Prostate gland (tissue), 2 donors: Measurements from ENCODE around the gene NR1I3.

Source experiments
- POLR2A ChIP-seq: fragments of 450-650 bp; IDR thresholded peaks from one replicate; pipeline ENCODE4 v1.6.1; 2016; ENCODE audit warnings: antibody characterized with exemption, mild to moderate bottlenecking
- POLR2AphosphoS5 ChIP-seq: sonication (generic); formaldehyde crosslinking; IDR thresholded peaks from one replicate; pipeline ENCODE4 v1.6.1; 2017; ENCODE audit warnings: antibody characterized with exemption
- TF ChIP-seq, protein P1 (sequence below), 4 experiments: fragments of 200-600 bp in 2 of 4; fragments of 450-650 bp in 2 of 4; sonication (generic) in 2 of 4; IDR thresholded peaks; 1 replicate in 3 of 4; 2 replicates in 1 of 4; pipeline ENCODE4 v1.5.1; 2016 to 2019; ENCODE audit warnings: antibody characterized with exemption in 4 of 4, mild to moderate bottlenecking in 2 of 4, moderate library complexity in 2 of 4

DNA sequence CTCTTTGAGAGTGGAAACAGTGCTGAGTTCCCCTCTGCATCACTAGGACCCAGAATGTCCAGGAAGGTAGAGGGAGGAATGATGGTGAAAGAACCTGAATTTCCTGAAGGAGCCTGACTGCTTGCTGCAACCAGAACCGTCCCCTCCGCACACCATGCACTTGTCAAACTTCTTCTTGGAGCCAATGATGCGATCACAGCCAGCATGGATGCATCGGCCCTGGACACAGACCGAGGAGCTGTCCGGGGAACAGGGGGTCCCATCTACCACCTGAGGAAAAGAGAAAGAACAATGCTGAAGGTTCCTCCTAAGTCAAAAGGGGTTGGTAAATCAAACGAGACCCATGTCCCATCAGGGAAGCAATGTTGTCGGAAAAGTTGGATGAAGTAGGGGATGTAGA, 46.0 kb downstream of the NR1I3 start:
- TF ChIP-seq, protein P1, sequence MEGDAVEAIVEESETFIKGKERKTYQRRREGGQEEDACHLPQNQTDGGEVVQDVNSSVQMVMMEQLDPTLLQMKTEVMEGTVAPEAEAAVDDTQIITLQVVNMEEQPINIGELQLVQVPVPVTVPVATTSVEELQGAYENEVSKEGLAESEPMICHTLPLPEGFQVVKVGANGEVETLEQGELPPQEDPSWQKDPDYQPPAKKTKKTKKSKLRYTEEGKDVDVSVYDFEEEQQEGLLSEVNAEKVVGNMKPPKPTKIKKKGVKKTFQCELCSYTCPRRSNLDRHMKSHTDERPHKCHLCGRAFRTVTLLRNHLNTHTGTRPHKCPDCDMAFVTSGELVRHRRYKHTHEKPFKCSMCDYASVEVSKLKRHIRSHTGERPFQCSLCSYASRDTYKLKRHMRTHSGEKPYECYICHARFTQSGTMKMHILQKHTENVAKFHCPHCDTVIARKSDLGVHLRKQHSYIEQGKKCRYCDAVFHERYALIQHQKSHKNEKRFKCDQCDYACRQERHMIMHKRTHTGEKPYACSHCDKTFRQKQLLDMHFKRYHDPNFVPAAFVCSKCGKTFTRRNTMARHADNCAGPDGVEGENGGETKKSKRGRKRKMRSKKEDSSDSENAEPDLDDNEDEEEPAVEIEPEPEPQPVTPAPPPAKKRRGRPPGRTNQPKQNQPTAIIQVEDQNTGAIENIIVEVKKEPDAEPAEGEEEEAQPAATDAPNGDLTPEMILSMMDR (IDR thresholded peaks at IDR 0.05), result no peak
- TF ChIP-seq POLR2A (no peak), POLR2AphosphoS5 (no peak)
